K562 (cell line): ENCODE measurements around the gene ZNHIT1. TPM values are rescaled to one million over a fixed set of nuclear protein-coding genes. Genes with fewer than 3 reads are reported as not detected.
A peak's percentile ranks its signal among the peaks of the same experiment; 100 is the strongest.

Experiments
- CBFB ChIP-seq: sonication (generic); formaldehyde crosslinking; IDR thresholded peaks from 2 replicates; pipeline ENCODE4 v1.4.0; 2020; ENCODE audit warnings: mild to moderate bottlenecking, missing genetic modification reagents
- COPS2 ChIP-seq: fragments of 450-650 bp; conservative IDR thresholded peaks from 2 replicates; pipeline ENCODE4 v1.6.1; 2016; ENCODE audit warnings: mild to moderate bottlenecking, moderate library complexity
- ELF1 ChIP-seq: fragments of 200-800 bp; sonication (Bioruptor generic); IDR thresholded peaks from 2 replicates; pipeline ENCODE4 v1.6.1; 2016; ENCODE audit warnings: missing genetic modification characterization, missing compliant biosample characterization
- FOXK1 ChIP-seq: sonication (generic); formaldehyde crosslinking; IDR thresholded peaks from 2 replicates; pipeline ENCODE4 v1.8.0; 2022; ENCODE audit warnings: missing genetic modification reagents, mild to moderate bottlenecking, borderline replicate concordance
- FUS ChIP-seq: fragments of 200-400 bp; formaldehyde crosslinking; optimal IDR thresholded peaks from 2 replicates; pipeline ENCODE3; 2017; ENCODE audit warnings: low read depth, low read length
- ILF3 ChIP-seq: fragments of 450-650 bp; IDR thresholded peaks from 2 replicates; pipeline ENCODE4 v1.6.1; 2018; ENCODE audit warnings: antibody characterized with exemption, mild to moderate bottlenecking, moderate library complexity, borderline replicate concordance
- KLF1 ChIP-seq: fragments of 450-650 bp; IDR thresholded peaks from 2 replicates; pipeline ENCODE4 v1.6.1; 2016; ENCODE audit warnings: missing genetic modification characterization, missing compliant biosample characterization
- L3MBTL2 ChIP-seq: fragments of 450-650 bp; IDR thresholded peaks from 2 replicates; pipeline ENCODE4 v1.6.1; 2016; ENCODE audit warnings: mild to moderate bottlenecking, moderate library complexity
- NELFE ChIP-seq: IDR thresholded peaks from 2 replicates; pipeline ENCODE4 v1.6.1; 2011; ENCODE audit warnings: mild to moderate bottlenecking; ENCODE audit not compliant: insufficient read depth, insufficient read length
- NR2F6 ChIP-seq: fragments of 450-650 bp; formaldehyde crosslinking; IDR thresholded peaks from 2 replicates; pipeline ENCODE4 v1.4.0; 2020; ENCODE audit warnings: mild to moderate bottlenecking
- NRF1 ChIP-seq, 2 experiments: fragments of 450-650 bp; IDR thresholded peaks in 1 of 2; conservative IDR thresholded peaks in 1 of 2; 2 replicates each; pipeline ENCODE4 v1.6.1; 2014; ENCODE audit warnings: mild to moderate bottlenecking in 2 of 2
- PHF8 ChIP-seq: fragments of 200-600 bp; sonication (generic); IDR thresholded peaks from 2 replicates; pipeline ENCODE4 v1.6.1; 2012; ENCODE audit warnings: mixed run types, mild to moderate bottlenecking, inconsistent platforms, low read length, moderate library complexity, borderline replicate concordance
- POLR2A ChIP-seq: fragments of 450-650 bp; conservative IDR thresholded peaks from 2 replicates; pipeline ENCODE4 v1.6.1; 2016
- SREBF1 ChIP-seq: fragments of 150-350 bp; IDR thresholded peaks from 2 replicates; pipeline ENCODE4 v1.6.1; 2014; ENCODE audit warnings: antibody characterized with exemption, low read depth, low read length, borderline replicate concordance
- ZBTB7A ChIP-seq: IDR thresholded peaks from 2 replicates; pipeline ENCODE4 v1.6.1; 2011; ENCODE audit warnings: low read depth, mild to moderate bottlenecking, low read length, moderate library complexity, borderline replicate concordance; ENCODE audit not compliant: control insufficient read depth
- ZNF551 ChIP-seq: fragments of 250-450 bp; sonication (Bioruptor Pico); IDR thresholded peaks from 2 replicates; pipeline ENCODE4 v1.5.0; 2021; ENCODE audit warnings: mild to moderate bottlenecking, moderate library complexity
- ZSCAN32 ChIP-seq: fragments of 450-650 bp; formaldehyde crosslinking; IDR thresholded peaks from 2 replicates; pipeline ENCODE4 v1.4.0; 2020; ENCODE audit warnings: mild to moderate bottlenecking, moderate library complexity
- polyA plus RNA-seq, 8 experiments: library from polyadenylated mRNA; depleted of rRNA in 4 of 8; stranded (reverse) in 5 of 8; unstranded in 3 of 8; fragments of >200 nt; fragmentation: Nextera tagmentation in 2 of 8; fragmentation: Illumina TruSeq in 1 of 8; extraction: Ambion mirVana in 2 of 8; extraction: Trizol in 1 of 8; gene quantifications; 2 replicates each; pipeline versions ENCODE4 v1.2.1 to v1.2.3, GENCODE V29; 2011 to 2014; ENCODE audit warnings: inconsistent platforms in 1 of 8, missing spikeins in 1 of 8
- total RNA-seq, 7 experiments: library from RNA; depleted of rRNA in 6 of 7; stranded (reverse); fragments of >200 nt in 6 of 7; fragmentation: Illumina TruSeq in 2 of 7; extraction: Trizol in 2 of 7; gene quantifications; 2 replicates each; pipeline versions ENCODE4 v1.2.1 to v1.2.3, GENCODE V29; 2011 to 2021; ENCODE audit warnings: low replicate concordance in 1 of 7
- TF ChIP-seq, protein P1 (sequence below): fragments of 450-650 bp; IDR thresholded peaks from 2 replicates; pipeline ENCODE4 v1.7.1; 2018; ENCODE audit warnings: mild to moderate bottlenecking, low read depth; ENCODE audit not compliant: partially characterized antibody
- TF ChIP-seq, protein P2 (sequence below), 2 experiments: fragments of 450-650 bp in 1 of 2; sonication (generic) in 1 of 2; formaldehyde crosslinking in 1 of 2; IDR thresholded peaks in 1 of 2; conservative IDR thresholded peaks in 1 of 2; 2 replicates each; pipeline versions ENCODE4 v1.6.1 to v1.8.1; 2016 to 2023; ENCODE audit warnings: mild to moderate bottlenecking in 2 of 2, moderate library complexity in 2 of 2, inconsistent platforms in 1 of 2, missing genetic modification reagents in 1 of 2
- TF ChIP-seq, protein P3 (sequence below): fragments of 250-450 bp; sonication (Bioruptor Pico); IDR thresholded peaks from 2 replicates; pipeline ENCODE4 v1.5.1; 2021; ENCODE audit warnings: mild to moderate bottlenecking
- TF ChIP-seq, protein P4 (sequence below): sonication (generic); formaldehyde crosslinking; IDR thresholded peaks from 2 replicates; pipeline ENCODE4 v1.5.0; 2020; ENCODE audit warnings: missing genetic modification reagents
- TF ChIP-seq, protein P5 (sequence below): fragments of 450-650 bp; IDR thresholded peaks from 2 replicates; pipeline ENCODE4 v1.6.1; 2016; ENCODE audit warnings: antibody characterized with exemption

Gene ZNHIT1
- total and polyA plus RNA-seq, 9 of the 15 experiments (the other 6 are each of a cell fraction or from before 2014, with no cell fraction given) = 6.4 to 162 (median 70.1) TPM

DNA sequence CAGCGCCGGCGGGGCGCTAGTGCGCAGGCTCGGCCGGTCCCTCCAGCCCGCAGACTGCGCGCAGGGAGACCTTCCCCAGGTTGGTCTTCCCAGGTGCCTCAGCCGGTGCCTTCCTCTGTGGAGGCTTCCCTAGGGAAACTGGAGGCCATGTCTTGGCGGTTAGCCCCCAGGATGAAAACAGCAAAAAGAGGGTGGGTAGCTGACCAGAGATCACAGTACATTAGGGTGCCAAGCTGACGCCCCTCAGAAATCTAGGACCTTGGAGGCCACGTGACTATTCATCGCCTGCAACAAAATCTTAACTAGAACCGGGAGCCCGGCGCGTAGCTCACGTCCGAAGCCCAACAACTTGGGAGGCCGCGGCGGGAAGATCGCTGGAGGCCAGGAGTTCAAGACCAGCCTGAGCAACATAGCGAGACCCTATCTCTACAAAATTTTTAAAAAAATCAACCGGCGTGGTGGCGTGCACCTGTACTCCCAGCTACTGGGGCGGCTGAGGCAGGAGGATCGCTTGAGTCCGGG is 27.2 kb downstream of the ZNHIT1 start (continued):
- TF ChIP-seq FOXK1 (no peak), NRF1 (conservative IDR thresholded peaks at IDR 0.05 in 1 of 2, IDR thresholded peaks at IDR 0.05 in 1 of 2) (peak; percentile 96 to 97), ZBTB7A (peak; percentile 10; the same call in 1 of the 2 replicates), FUS (no peak), COPS2 (no peak), ZNF551 (no peak), ILF3 (no peak), KLF1 (tag) (no peak; the same call in none of the 2 replicates), ZSCAN32 (no peak), NR2F6 (CRISPR knock-in tag) (no peak), SREBF1 (no peak), CBFB (CRISPR knock-in tag) (peak; percentile 66), POLR2A (peak; percentile 70), ELF1 (tag) (peak; percentile 32; the same call in 1 of the 2 replicates), L3MBTL2 (0 out of 2 replicates have a peak, but pooled peaks have one; percentile 31), NELFE (no peak), PHF8 (peak; percentile 41; the same call in 1 of the 2 replicates)
- TF ChIP-seq, protein P1, sequence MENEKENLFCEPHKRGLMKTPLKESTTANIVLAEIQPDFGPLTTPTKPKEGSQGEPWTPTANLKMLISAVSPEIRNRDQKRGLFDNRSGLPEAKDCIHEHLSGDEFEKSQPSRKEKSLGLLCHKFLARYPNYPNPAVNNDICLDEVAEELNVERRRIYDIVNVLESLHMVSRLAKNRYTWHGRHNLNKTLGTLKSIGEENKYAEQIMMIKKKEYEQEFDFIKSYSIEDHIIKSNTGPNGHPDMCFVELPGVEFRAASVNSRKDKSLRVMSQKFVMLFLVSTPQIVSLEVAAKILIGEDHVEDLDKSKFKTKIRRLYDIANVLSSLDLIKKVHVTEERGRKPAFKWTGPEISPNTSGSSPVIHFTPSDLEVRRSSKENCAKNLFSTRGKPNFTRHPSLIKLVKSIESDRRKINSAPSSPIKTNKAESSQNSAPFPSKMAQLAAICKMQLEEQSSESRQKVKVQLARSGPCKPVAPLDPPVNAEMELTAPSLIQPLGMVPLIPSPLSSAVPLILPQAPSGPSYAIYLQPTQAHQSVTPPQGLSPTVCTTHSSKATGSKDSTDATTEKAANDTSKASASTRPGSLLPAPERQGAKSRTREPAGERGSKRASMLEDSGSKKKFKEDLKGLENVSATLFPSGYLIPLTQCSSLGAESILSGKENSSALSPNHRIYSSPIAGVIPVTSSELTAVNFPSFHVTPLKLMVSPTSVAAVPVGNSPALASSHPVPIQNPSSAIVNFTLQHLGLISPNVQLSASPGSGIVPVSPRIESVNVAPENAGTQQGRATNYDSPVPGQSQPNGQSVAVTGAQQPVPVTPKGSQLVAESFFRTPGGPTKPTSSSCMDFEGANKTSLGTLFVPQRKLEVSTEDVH = no peak
- TF ChIP-seq, protein P2, sequence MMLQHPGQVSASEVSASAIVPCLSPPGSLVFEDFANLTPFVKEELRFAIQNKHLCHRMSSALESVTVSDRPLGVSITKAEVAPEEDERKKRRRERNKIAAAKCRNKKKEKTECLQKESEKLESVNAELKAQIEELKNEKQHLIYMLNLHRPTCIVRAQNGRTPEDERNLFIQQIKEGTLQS (IDR thresholded peaks at IDR 0.05) = no peak
- TF ChIP-seq, protein P2 (CRISPR knock-in tag; conservative IDR thresholded peaks at IDR 0.05) = no peak
- TF ChIP-seq, protein P3, sequence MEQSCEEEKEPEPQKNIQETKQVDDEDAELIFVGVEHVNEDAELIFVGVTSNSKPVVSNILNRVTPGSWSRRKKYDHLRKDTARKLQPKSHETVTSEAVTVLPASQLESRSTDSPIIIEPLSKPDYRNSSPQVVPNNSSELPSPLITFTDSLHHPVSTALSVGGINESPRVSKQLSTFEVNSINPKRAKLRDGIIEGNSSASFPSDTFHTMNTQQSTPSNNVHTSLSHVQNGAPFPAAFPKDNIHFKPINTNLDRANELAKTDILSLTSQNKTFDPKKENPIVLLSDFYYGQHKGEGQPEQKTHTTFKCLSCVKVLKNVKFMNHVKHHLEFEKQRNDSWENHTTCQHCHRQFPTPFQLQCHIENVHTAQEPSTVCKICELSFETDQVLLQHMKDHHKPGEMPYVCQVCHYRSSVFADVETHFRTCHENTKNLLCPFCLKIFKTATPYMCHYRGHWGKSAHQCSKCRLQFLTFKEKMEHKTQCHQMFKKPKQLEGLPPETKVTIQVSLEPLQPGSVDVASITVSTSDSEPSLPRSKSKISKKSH = no peak
- TF ChIP-seq, protein P4, sequence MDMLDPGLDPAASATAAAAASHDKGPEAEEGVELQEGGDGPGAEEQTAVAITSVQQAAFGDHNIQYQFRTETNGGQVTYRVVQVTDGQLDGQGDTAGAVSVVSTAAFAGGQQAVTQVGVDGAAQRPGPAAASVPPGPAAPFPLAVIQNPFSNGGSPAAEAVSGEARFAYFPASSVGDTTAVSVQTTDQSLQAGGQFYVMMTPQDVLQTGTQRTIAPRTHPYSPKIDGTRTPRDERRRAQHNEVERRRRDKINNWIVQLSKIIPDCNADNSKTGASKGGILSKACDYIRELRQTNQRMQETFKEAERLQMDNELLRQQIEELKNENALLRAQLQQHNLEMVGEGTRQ (CRISPR knock-in tag) = peak; percentile 81
- TF ChIP-seq, protein P5, sequence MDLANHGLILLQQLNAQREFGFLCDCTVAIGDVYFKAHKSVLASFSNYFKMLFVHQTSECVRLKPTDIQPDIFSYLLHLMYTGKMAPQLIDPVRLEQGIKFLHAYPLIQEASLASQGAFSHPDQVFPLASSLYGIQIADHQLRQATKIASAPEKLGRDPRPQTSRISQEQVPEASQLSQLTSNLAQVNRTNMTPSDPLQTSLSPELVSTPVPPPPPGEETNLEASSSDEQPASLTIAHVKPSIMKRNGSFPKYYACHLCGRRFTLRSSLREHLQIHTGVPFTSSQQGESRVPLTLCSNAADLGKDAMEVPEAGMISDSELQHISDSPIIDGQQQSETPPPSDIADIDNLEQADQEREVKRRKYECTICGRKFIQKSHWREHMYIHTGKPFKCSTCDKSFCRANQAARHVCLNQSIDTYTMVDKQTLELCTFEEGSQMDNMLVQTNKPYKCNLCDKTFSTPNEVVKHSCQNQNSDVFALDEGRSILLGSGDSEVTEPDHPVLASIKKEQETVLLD = peak; percentile 81
